Measurements from ENCODE around the gene BOLL. TPM values are rescaled to one million over a fixed set of nuclear protein-coding genes. Genes with fewer than 3 reads are reported as not detected.
"Not testable (repeated sequence)": the region's sequence is repeated elsewhere in the genome, so short reads cannot be mapped to it uniquely, and the experiment has no call there.

Gene BOLL
- total and polyA plus RNA-seq, 12 donors = not detected

DNA sequence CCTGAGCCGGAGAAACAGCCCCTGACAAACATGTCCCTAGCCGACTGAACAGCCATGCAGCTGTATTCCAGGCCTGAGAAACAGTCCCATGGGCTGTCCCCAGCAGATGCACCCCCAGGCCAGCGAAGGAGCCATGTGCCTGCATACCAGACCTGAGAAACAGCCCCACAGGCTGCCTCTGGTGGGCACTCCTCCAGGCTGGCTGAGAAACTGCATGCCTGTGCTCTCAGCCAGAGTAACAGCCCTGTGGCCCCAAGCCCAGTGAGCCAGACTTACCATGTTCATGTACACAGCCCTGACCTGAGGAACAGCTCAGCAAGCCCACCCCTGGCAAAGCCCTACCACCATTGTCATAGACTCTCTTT lies 24.8 kb downstream of the BOLL start:
- no peak for DNase-seq
- H3K27ac ChIP-seq = no peak overlapping the region
- no peak overlapping the region for H3K4me3 ChIP-seq
- H3K4me1 ChIP-seq (replicated peaks in 1 of 2) = no peaks in the 10 kb centered on the region
- no peaks in the 10 kb centered on the region for H3K9me3 ChIP-seq (replicated peaks in 1 of 3)
- no peaks in the 10 kb centered on the region for H3K27me3 ChIP-seq
- intact Hi-C loops (cut with DNase I) = no loop called here
- TF ChIP-seq POLR2A (IDR thresholded peaks at IDR 0.05) = no peak
- TF ChIP-seq, protein P1, sequence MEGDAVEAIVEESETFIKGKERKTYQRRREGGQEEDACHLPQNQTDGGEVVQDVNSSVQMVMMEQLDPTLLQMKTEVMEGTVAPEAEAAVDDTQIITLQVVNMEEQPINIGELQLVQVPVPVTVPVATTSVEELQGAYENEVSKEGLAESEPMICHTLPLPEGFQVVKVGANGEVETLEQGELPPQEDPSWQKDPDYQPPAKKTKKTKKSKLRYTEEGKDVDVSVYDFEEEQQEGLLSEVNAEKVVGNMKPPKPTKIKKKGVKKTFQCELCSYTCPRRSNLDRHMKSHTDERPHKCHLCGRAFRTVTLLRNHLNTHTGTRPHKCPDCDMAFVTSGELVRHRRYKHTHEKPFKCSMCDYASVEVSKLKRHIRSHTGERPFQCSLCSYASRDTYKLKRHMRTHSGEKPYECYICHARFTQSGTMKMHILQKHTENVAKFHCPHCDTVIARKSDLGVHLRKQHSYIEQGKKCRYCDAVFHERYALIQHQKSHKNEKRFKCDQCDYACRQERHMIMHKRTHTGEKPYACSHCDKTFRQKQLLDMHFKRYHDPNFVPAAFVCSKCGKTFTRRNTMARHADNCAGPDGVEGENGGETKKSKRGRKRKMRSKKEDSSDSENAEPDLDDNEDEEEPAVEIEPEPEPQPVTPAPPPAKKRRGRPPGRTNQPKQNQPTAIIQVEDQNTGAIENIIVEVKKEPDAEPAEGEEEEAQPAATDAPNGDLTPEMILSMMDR (IDR thresholded peaks at IDR 0.05) = no peak
- 80 to 94% (median 84%) methylated on average over 2 to 3 of the region's 3 CpGs; no CpG with 5 or more reads in 1 of the 4 donors for WGBS, 4 donors
- H3K36me3 ChIP-seq (replicated peaks in 1 of 2) = no peaks in the 10 kb centered on the region

DNA sequence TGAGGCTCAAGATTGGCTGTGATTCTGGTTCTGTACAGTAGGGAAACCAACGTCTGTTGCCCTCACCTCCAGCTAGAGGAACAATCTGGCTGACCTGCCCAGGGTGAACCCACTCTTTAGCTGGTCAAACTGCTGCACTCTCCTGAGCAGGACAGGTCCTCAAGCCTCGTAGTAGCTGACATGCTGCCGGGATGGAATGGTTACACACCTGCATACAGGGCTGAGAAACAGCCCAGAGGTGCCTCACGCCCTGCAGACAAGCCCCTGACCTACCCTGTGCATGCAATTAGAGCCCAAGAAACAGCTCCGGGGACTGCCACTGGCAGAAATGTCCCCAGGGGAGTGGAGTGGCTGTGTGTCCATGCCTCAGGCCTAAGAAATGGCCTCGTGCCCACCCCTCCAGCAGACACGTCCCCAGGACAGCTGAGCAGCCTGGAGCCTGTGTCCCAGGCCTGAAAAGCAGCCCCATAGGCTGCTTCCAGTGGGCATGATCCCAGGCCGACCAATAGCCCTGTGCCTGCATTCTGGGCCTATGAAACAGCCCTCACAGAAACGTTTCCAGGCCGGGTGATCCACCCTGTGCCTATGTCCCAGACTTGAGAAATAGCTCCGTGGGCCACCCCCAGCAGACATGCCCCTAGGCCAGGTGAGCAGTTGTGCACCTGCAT lies 25.4 kb downstream of the BOLL start:
- H3K9me3 ChIP-seq (replicated peaks in 1 of 3) = no peaks in the 10 kb centered on the region
- H3K4me1 ChIP-seq (replicated peaks in 1 of 2) = no peaks in the 10 kb centered on the region
- DNase-seq = no peak
- H3K27me3 ChIP-seq = no peaks in the 10 kb centered on the region
- H3K4me3 ChIP-seq = no peak overlapping the region
- intact Hi-C loops (cut with DNase I) = no loop called here
- no peaks in the 10 kb centered on the region for H3K36me3 ChIP-seq (replicated peaks in 1 of 2)
- 69 to 80% (median 72%) methylated on average over 5 to 11 of the region's 11 CpGs for WGBS, 4 donors
- TF ChIP-seq, protein P1 (IDR thresholded peaks at IDR 0.05) = no peak
- TF ChIP-seq POLR2A (IDR thresholded peaks at IDR 0.05) = no peak
- H3K27ac ChIP-seq = no peak overlapping the region

DNA sequence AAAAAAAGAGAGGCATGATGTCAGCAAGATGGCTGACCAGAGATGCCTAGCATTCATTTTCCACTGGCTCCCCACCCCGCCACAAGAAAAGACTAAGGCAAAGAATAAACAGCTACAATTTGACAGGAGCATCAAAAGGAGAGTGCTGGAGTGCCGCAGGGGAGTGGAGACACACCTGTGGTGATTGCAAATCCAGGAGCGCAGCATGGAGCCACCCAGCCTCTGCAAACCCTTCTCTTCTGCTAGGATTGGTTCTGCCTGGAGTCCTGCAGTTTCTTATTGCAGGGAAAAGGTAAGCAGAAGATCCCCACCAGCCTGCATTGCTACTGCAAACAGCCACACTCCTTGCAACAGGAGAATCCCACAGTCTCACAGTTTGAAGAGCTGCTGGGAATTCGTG lies 26.1 kb downstream of the BOLL start:
- WGBS, 4 donors = 72 to 87% (median 76%) methylated on average over 4 of the region's 4 CpGs
- H3K4me1 ChIP-seq (replicated peaks in 1 of 2) = no peaks in the 10 kb centered on the region
- H3K4me3 ChIP-seq = no peak overlapping the region
- TF ChIP-seq, protein P1 (IDR thresholded peaks at IDR 0.05) = no peak
- TF ChIP-seq POLR2A (IDR thresholded peaks at IDR 0.05) = no peak
- no peaks in the 10 kb centered on the region for H3K27me3 ChIP-seq
- no peak for DNase-seq
- H3K9me3 ChIP-seq (replicated peaks in 1 of 3) = no peaks in the 10 kb centered on the region
- intact Hi-C loops (cut with DNase I) = no loop called here
- H3K27ac ChIP-seq = no peak overlapping the region
- no peaks in the 10 kb centered on the region for H3K36me3 ChIP-seq (replicated peaks in 1 of 2)

DNA sequence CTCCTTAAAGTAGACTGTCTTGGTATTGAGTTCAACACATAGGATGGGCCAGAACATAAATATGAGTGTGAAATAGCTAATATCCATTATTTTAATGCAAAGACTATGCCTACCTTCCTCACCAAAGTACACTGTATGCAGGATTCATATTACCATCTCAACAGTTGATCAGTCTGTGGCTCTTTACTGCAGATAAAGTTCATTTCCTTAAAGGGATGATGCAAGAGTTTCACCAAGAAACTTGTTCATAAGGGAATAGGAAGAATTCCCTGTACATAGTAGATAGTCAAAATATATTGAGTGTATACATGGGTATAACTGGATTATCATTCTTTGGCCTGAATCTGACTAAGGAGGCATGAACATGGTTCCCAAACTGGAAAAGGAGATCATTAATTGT lies 44.9 kb downstream of the BOLL start:
- Histone ChIP-seq H3K27ac (no peak overlapping the region), H3K27me3 (no peaks in the 10 kb centered on the region), H3K9me3 (replicated peaks in 1 of 3) (no peaks in the 10 kb centered on the region), H3K4me3 (no peak overlapping the region), H3K4me1 (replicated peaks in 1 of 2) (no peaks in the 10 kb centered on the region), H3K36me3 (replicated peaks in 1 of 2) (no peaks in the 10 kb centered on the region)
- intact Hi-C loops (cut with DNase I) = no loop called here
- TF ChIP-seq POLR2A (IDR thresholded peaks at IDR 0.05) = no peak
- TF ChIP-seq, protein P1 (IDR thresholded peaks at IDR 0.05) = no peak
- no peak for DNase-seq

DNA sequence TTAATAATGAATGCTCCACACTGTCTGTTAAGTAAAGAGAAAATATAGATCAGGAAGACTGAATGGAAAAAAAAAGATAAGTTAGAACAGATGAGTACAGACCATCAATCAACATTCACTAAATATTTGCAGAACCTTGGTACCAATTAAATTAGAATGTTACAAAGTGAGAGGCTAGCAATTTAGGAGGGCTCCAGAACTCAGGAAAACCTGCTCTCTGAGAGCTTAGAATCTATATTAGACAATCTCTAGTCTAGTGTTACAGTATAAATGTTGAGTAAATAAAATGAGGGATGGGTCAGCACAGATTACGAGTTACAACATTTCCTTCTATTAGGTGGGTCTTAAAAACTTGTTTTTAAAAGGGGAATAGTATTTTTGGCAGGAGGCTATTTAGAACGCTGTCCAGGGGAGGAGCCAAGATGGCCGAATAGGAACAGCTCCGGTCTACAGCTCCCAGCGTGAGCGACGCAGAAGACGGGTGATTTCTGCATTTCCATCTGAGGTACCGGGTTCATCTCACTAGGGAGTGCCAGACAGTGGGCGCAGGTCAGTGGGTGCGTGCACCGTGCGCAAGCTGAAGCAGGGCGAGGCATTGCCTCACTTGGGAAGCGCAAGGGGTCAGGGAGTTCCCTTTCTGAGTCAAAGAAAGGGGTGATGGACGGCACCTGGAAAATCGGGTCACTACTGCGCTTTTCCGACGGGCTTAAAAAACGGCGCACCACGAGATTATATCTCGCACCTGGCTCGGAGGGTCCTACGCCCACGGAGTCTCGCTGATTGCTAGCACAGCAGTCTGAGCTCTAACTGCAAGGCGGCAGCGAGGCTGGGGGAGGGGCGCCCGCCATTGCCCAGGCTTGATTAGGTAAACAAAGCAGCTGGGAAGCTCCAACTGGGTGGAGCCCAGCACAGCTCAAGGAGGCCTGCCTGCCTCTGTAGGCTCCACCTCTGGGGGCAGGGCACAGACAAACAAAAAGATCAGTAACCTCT lies 56.3 kb downstream of the BOLL start:
- 86 to 94% (median 91%) methylated on average over 21 to 31 of the region's 32 CpGs for WGBS, 4 donors

More for the DNA sequence above, 56.3 kb downstream of the BOLL start:
- H3K36me3 ChIP-seq (replicated peaks in 1 of 2); DNase-seq; H3K27ac ChIP-seq; H3K27me3 ChIP-seq; H3K9me3 ChIP-seq (replicated peaks in 1 of 3); H3K4me1 ChIP-seq (replicated peaks in 1 of 2); H3K4me3 ChIP-seq; intact Hi-C loops (cut with DNase I): not testable (repeated sequence)
